Ascending aorta (tissue), 2 donors: ENCODE data around the gene RNF213. TPM values are rescaled to one million over a fixed set of nuclear protein-coding genes. Genes with fewer than 3 reads are reported as not detected.

ENCODE experiments used
- DNase-seq, 2 donors: peaks; one replicate each; pipeline ENCODE4 v3.0.0-alpha.2; 2019; ENCODE audit warnings: low spot score in 2 of 2
- H3K27ac ChIP-seq, 2 donors: fragments of 200-600 bp; sonication (generic); one replicate each; pipeline ENCODE4 v1.5.1; 2016 to 2017; ENCODE audit warnings: mild to moderate bottlenecking in 1 of 2
- H3K27me3 ChIP-seq: fragments of 200-600 bp; sonication (generic); one replicate; pipeline ENCODE4 v1.5.1; 2017
- H3K36me3 ChIP-seq, 2 donors: fragments of 200-600 bp; sonication (generic); one replicate each; pipeline ENCODE4 v1.5.1; 2016
- H3K4me1 ChIP-seq, 2 donors: fragments of 200-600 bp; sonication (generic); one replicate each; pipeline ENCODE4 v1.5.1; 2016 to 2017; ENCODE audit warnings: mild to moderate bottlenecking in 1 of 2
- H3K4me3 ChIP-seq, 2 donors: fragments of 200-600 bp; sonication (generic); one replicate each; pipeline ENCODE4 v1.5.1; 2016 to 2017; ENCODE audit warnings: mild to moderate bottlenecking in 1 of 2
- H3K9me3 ChIP-seq, 2 donors: fragments of 200-600 bp; sonication (generic); one replicate each; pipeline ENCODE4 v1.5.1; 2016
- CTCF ChIP-seq, 3 experiments: fragments of 200-600 bp in 2 of 3; fragments of 450-650 bp in 1 of 3; sonication (generic) in 2 of 3; IDR thresholded peaks; one replicate each; pipeline ENCODE4 v1.5.1; 2016 to 2019; ENCODE audit warnings: antibody characterized with exemption in 3 of 3, mild to moderate bottlenecking in 1 of 3, moderate library complexity in 1 of 3
- intact Hi-C: fragments of 100-400 bp; cut with DNase I; formaldehyde crosslinking; loops from one replicate; pipeline ENCODE4 v1.15.1; 2023
- total RNA-seq: library from RNA; depleted of rRNA; stranded (reverse); fragments of >200 nt; gene quantifications from one replicate; pipeline ENCODE4 v1.1.0, GENCODE V29; 2016

RNF213 gene
- total RNA-seq, 1 donor from 2014 or later = 155 TPM

- intact Hi-C loops = no loop called here
- no peak for TF ChIP-seq CTCF (IDR thresholded peaks at IDR 0.05)
- H3K4me3 ChIP-seq = no peak overlapping the region
- no peaks in the 10 kb centered on the region for H3K27me3 ChIP-seq
- peaks cover 100% of the 10 kb centered on the region in 2 donors for H3K36me3 ChIP-seq
- DNase-seq = no peak
- no peaks in the 10 kb centered on the region for H3K4me1 ChIP-seq
- H3K27ac ChIP-seq = no peak overlapping the region
- no peaks in the 10 kb centered on the region for H3K9me3 ChIP-seq
Measured at GRCh38 chr17:80348551-80349150, 88.0 kb downstream of the RNF213 start.

GRCh38 chr17:80349151-80349651 lies 88.5 kb downstream of the RNF213 start:
- H3K9me3 ChIP-seq = no peaks in the 10 kb centered on the region
- H3K27me3 ChIP-seq = no peaks in the 10 kb centered on the region
- no peak overlapping the region for H3K27ac ChIP-seq
- peaks cover 100% of the 10 kb centered on the region in 2 donors for H3K36me3 ChIP-seq
- intact Hi-C loops = no loop called here
- no peak for DNase-seq
- H3K4me1 ChIP-seq = no peaks in the 10 kb centered on the region
- TF ChIP-seq CTCF (IDR thresholded peaks at IDR 0.05) = no peak
- no peak overlapping the region for H3K4me3 ChIP-seq

- no peak overlapping the region for H3K27ac ChIP-seq
- no peak overlapping the region for H3K4me3 ChIP-seq
- no peaks in the 10 kb centered on the region for H3K4me1 ChIP-seq
- H3K9me3 ChIP-seq = no peaks in the 10 kb centered on the region
- peaks cover 100% of the 10 kb centered on the region in 2 donors for H3K36me3 ChIP-seq
- no peak for TF ChIP-seq CTCF (IDR thresholded peaks at IDR 0.05)
- DNase-seq = no peak
- H3K27me3 ChIP-seq = no peaks in the 10 kb centered on the region
- intact Hi-C loops = no loop called here
Measured at GRCh38 chr17:80349751-80350150, 89.1 kb downstream of the RNF213 start.

GRCh38 chr17:80352216-80352895 lies 91.7 kb downstream of the RNF213 start:
- Histone ChIP-seq H3K4me3 (no peak overlapping the region), H3K27me3 (no peaks in the 10 kb centered on the region), H3K9me3 (no peaks in the 10 kb centered on the region), H3K36me3 (peaks cover 90 to 93% of the 10 kb centered on the region in 2 donors), H3K27ac (no peak overlapping the region), H3K4me1 (no peaks in the 10 kb centered on the region)
- no peak for TF ChIP-seq CTCF (IDR thresholded peaks at IDR 0.05)
- no peak for DNase-seq
- intact Hi-C loops = no loop called here

GRCh38 chr17:80352991-80353665 lies 92.5 kb downstream of the RNF213 start:
- peaks cover 90 to 93% of the 10 kb centered on the region in 2 donors for H3K36me3 ChIP-seq
- DNase-seq = no peak
- no peaks in the 10 kb centered on the region for H3K4me1 ChIP-seq

More at GRCh38 chr17:80352991-80353665, 92.5 kb downstream of the RNF213 start:
- TF ChIP-seq CTCF (IDR thresholded peaks at IDR 0.05) = no peak
- intact Hi-C loops = no loop called here
- Histone ChIP-seq H3K4me3 (no peak overlapping the region), H3K27me3 (no peaks in the 10 kb centered on the region), H3K9me3 (no peaks in the 10 kb centered on the region), H3K27ac (no peak overlapping the region)
